GM12878 (cell line): Measurements from ENCODE around the gene SLC11A2. TPM values are rescaled to one million over a fixed set of nuclear protein-coding genes. Genes with fewer than 3 reads are reported as not detected.

Source experiments
- BCL11A ChIP-seq: IDR thresholded peaks from 2 replicates; pipeline ENCODE4 v1.6.1; 2011; ENCODE audit warnings: low read depth, low read length
- ELK1 ChIP-seq: IDR thresholded peaks from 2 replicates; pipeline ENCODE4 v1.6.1; 2012; ENCODE audit warnings: low read depth, low read length, improper control_type of control experiment
- EP300 ChIP-seq, 2 experiments: fragments of 150-350 bp in 1 of 2; IDR thresholded peaks; 2 replicates each; pipeline ENCODE4 v1.6.1; 2011 to 2012; ENCODE audit warnings: low read depth in 2 of 2, low read length in 2 of 2, borderline replicate concordance in 1 of 2, improper control_type of control experiment in 1 of 2, inconsistent platforms in 1 of 2; ENCODE audit not compliant: control insufficient read depth in 1 of 2
- GATAD2B ChIP-seq: fragments of 450-650 bp; conservative IDR thresholded peaks from 2 replicates; pipeline ENCODE4 v1.6.1; 2017; ENCODE audit warnings: low read depth, mild to moderate bottlenecking, moderate library complexity
- IRF4 ChIP-seq: IDR thresholded peaks from 2 replicates; pipeline ENCODE4 v1.6.1; 2011; ENCODE audit warnings: low read depth, low read length
- MLLT1 ChIP-seq: fragments of 450-650 bp; IDR thresholded peaks from 2 replicates; pipeline ENCODE4 v1.6.1; 2016; ENCODE audit warnings: mild to moderate bottlenecking
- NFYB ChIP-seq: IDR thresholded peaks from 2 replicates; pipeline ENCODE4 v1.6.1; 2011; ENCODE audit warnings: low read depth, mild to moderate bottlenecking, low read length, improper control_type of control experiment, moderate library complexity; ENCODE audit not compliant: insufficient read depth
- POLR2A ChIP-seq: IDR thresholded peaks from 2 replicates; pipeline ENCODE4 v1.6.1; 2011; ENCODE audit warnings: low read depth, mild to moderate bottlenecking, low read length
- POU2F2 ChIP-seq: IDR thresholded peaks from 3 replicates; pipeline ENCODE4 v1.6.1; 2011; ENCODE audit warnings: low read depth, mild to moderate bottlenecking, low read length, borderline replicate concordance
- SP1 ChIP-seq: IDR thresholded peaks from one replicate; pipeline ENCODE4 v1.6.1; 2011; ENCODE audit warnings: low read depth, low read length
- TCF12 ChIP-seq: IDR thresholded peaks from 2 replicates; pipeline ENCODE4 v1.6.1; 2011; ENCODE audit warnings: low read depth, mild to moderate bottlenecking, low read length
- polyA plus RNA-seq, 11 experiments: library from polyadenylated mRNA; depleted of rRNA in 4 of 11; unstranded in 6 of 11; stranded (reverse) in 5 of 11; fragments of >200 nt; fragmentation: Nextera tagmentation in 4 of 11; fragmentation: Illumina TruSeq in 1 of 11; extraction: Ambion mirVana in 4 of 11; extraction: Trizol in 1 of 11; gene quantifications; 1 replicate in 1 of 11; 2 replicates in 10 of 11; pipeline versions ENCODE4 v1.2.1 to v1.2.3, GENCODE V29; 2011 to 2016; ENCODE audit warnings: inconsistent platforms in 2 of 11, missing spikeins in 2 of 11, low read depth in 1 of 11
- total RNA-seq, 4 experiments: library from RNA; depleted of rRNA in 3 of 4; stranded (reverse); fragments of >200 nt in 3 of 4; fragmentation: Illumina TruSeq in 1 of 4; extraction: Trizol in 1 of 4; gene quantifications; 2 replicates each; pipeline versions ENCODE4 v1.2.1 to v1.2.3, GENCODE V29; 2013 to 2021
- TF ChIP-seq, protein P1 (sequence below): fragments of 450-650 bp; IDR thresholded peaks from 2 replicates; pipeline ENCODE4 v1.6.1; 2016; ENCODE audit warnings: mild to moderate bottlenecking

SLC11A2 gene
- total and polyA plus RNA-seq, 10 of the 15 experiments (the other 5 are each of a cell fraction or from before 2014, with no cell fraction given) = 6.2 to 29.4 (median 15.6) TPM

DNA sequence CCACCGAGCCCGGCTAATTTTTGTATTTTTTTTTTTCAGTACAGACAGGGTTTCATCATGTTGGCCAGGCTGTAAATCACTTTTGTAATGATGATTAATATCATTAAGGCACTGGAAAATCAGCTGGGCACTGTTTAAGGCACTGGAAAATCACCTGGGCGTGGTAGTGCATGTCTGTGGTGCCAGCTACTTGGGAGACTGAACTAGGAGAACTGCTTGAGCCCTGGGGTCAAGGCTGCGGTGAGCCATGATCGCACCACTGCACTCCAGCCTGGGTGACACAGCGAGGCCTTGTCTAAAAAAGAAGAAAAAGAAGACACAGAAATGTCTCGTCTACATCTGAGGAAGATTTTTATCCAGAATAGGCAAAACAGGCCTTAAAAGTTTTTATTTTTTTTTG, 12.7 kb downstream of the SLC11A2 start (continued):
- TF ChIP-seq MLLT1 = no peak
- TF ChIP-seq, protein P1, sequence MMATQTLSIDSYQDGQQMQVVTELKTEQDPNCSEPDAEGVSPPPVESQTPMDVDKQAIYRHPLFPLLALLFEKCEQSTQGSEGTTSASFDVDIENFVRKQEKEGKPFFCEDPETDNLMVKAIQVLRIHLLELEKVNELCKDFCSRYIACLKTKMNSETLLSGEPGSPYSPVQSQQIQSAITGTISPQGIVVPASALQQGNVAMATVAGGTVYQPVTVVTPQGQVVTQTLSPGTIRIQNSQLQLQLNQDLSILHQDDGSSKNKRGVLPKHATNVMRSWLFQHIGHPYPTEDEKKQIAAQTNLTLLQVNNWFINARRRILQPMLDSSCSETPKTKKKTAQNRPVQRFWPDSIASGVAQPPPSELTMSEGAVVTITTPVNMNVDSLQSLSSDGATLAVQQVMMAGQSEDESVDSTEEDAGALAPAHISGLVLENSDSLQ = no peak
- TF ChIP-seq ELK1 = no peak
- no peak for TF ChIP-seq BCL11A
- TF ChIP-seq GATAD2B = no peak
- TF ChIP-seq POLR2A = no peak
- no peak for TF ChIP-seq TCF12
- TF ChIP-seq EP300 (IDR thresholded peaks at IDR 0.05; ENCODE audit: borderline replicate concordance in 1 of 2, control insufficient read depth in 1 of 2, low read depth in 2 of 2, low read length in 2 of 2) = no peak
- no peak for TF ChIP-seq IRF4
- no peak for TF ChIP-seq NFYB
- TF ChIP-seq SP1 = no peak
- no peak for TF ChIP-seq POU2F2
- TF ChIP-seq, all 136 proteins: peak for 0
